Karpas-422 (cell line): ENCODE measurements around the gene FRMD3. TPM values are rescaled to one million over a fixed set of nuclear protein-coding genes. Genes with fewer than 3 reads are reported as not detected.

Source experiments
- DNase-seq: peaks from one replicate; pipeline ENCODE4 v3.0.0-alpha.2; 2015
- H2AFZ ChIP-seq: fragments of 200-600 bp; sonication (generic); 2 replicates; pipeline ENCODE4 v1.6.1; 2014; ENCODE audit warnings: antibody characterized with exemption, low read length, mixed read lengths
- H3K27ac ChIP-seq: fragments of 200-600 bp; sonication (generic); 2 replicates; pipeline ENCODE4 v1.5.1; 2014; ENCODE audit warnings: mild to moderate bottlenecking, low read length, moderate library complexity
- H3K27me3 ChIP-seq: fragments of 200-600 bp; sonication (generic); 2 replicates; pipeline ENCODE4 v1.6.1; 2014; ENCODE audit warnings: low read length, mixed read lengths
- H3K36me3 ChIP-seq: fragments of 200-600 bp; sonication (generic); 2 replicates; pipeline ENCODE4 v1.6.1; 2014; ENCODE audit warnings: low read length, mixed read lengths; ENCODE audit not compliant: insufficient read depth
- H3K4me1 ChIP-seq: fragments of 200-600 bp; sonication (generic); 2 replicates; pipeline ENCODE4 v1.6.1; 2014; ENCODE audit warnings: mild to moderate bottlenecking, low read length, mixed read lengths
- H3K4me2 ChIP-seq: fragments of 200-600 bp; sonication (generic); 2 replicates; pipeline ENCODE4 v1.6.1; 2014; ENCODE audit warnings: low read length, low read depth, mild to moderate bottlenecking; ENCODE audit not compliant: poor library complexity, severe bottlenecking
- H3K4me3 ChIP-seq: fragments of 200-600 bp; sonication (generic); 2 replicates; pipeline ENCODE4 v1.5.1; 2014; ENCODE audit warnings: mild to moderate bottlenecking, antibody characterized with exemption, low read length, mixed read lengths
- H3K79me2 ChIP-seq: fragments of 200-600 bp; sonication (generic); 2 replicates; pipeline ENCODE4 v1.6.1; 2014; ENCODE audit warnings: mild to moderate bottlenecking, low read length, mixed read lengths
- H3K9ac ChIP-seq: fragments of 200-600 bp; sonication (generic); 2 replicates; pipeline ENCODE4 v1.6.0; 2014; ENCODE audit warnings: low read length
- H3K9me2 ChIP-seq: fragments of 200-600 bp; sonication (generic), shearing (Covaris generic); replicated peaks from 2 replicates; pipeline ENCODE4 v1.6.0; 2014; ENCODE audit warnings: mild to moderate bottlenecking, low read length, moderate library complexity; ENCODE audit not compliant: insufficient read depth
- H3K9me3 ChIP-seq: fragments of 300-700, 200-600 bp; sonication (generic); 2 replicates; pipeline ENCODE4 v1.6.1; 2014; ENCODE audit warnings: low read length, mixed read lengths
- H4K20me1 ChIP-seq: fragments of 200-600 bp; sonication (generic); 2 replicates; pipeline ENCODE4 v1.6.1; 2014; ENCODE audit warnings: mild to moderate bottlenecking, antibody characterized with exemption, low read length, low read depth; ENCODE audit not compliant: insufficient read depth
- total RNA-seq: library from RNA; depleted of rRNA; stranded (reverse); fragments of >200 nt; shearing (Covaris generic); gene quantifications from 2 replicates; pipeline ENCODE4 v1.2.3, GENCODE V29; 2014; ENCODE audit warnings: low replicate concordance

FRMD3 gene
- total RNA-seq, 1 experiment from 2014 or later, result not detected

DNA sequence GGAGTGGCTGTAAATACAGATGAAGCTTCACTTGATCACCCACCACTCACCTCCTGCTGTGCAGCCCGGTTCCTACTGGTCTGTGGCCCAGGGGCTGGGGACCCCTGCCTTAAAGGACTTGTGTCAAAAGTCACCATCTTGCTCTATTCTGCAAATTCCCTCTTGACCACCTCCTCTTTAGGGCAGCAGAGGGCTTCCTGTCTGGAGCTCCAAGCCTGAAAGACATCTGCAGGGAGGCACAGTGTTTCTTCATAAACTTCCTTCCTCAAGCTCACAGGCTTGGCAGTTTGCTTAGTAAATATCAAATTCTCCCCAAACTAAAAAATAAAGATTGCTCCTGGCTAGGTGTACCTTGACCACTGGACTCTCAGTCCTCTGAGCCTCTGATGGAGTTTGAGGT lies 104.4 kb downstream of the FRMD3 start:
- Histone ChIP-seq H3K9me2 (no peaks in the 10 kb centered on the region), H4K20me1 (no peaks in the 10 kb centered on the region), H2AFZ (no peak overlapping the region), H3K4me2 (no peak overlapping the region), H3K4me1 (no peaks in the 10 kb centered on the region), H3K4me3 (no peak overlapping the region), H3K79me2 (no peaks in the 10 kb centered on the region), H3K27me3 (no peaks in the 10 kb centered on the region), H3K9ac (no peak overlapping the region), H3K36me3 (no peaks in the 10 kb centered on the region), H3K27ac (no peak overlapping the region), H3K9me3 (no peaks in the 10 kb centered on the region)
- no peak for DNase-seq

- Histone ChIP-seq H3K9ac (no peak overlapping the region), H3K36me3 (no peaks in the 10 kb centered on the region), H3K4me1 (no peaks in the 10 kb centered on the region), H4K20me1 (no peaks in the 10 kb centered on the region), H3K4me3 (no peak overlapping the region), H3K27ac (no peak overlapping the region), H3K9me3 (no peaks in the 10 kb centered on the region), H3K27me3 (no peaks in the 10 kb centered on the region), H3K9me2 (no peaks in the 10 kb centered on the region), H3K4me2 (no peak overlapping the region), H2AFZ (no peak overlapping the region), H3K79me2 (no peaks in the 10 kb centered on the region)
- no peak for DNase-seq
Measured at GRCh38 chr9:83432877-83433550, 105.2 kb downstream of the FRMD3 start.

GRCh38 chr9:83432104-83432627 lies 106.0 kb downstream of the FRMD3 start:
- Histone ChIP-seq H3K27me3 (no peaks in the 10 kb centered on the region), H3K4me2 (no peak overlapping the region), H3K4me3 (no peak overlapping the region), H4K20me1 (no peaks in the 10 kb centered on the region), H3K79me2 (no peaks in the 10 kb centered on the region), H3K9me2 (no peaks in the 10 kb centered on the region), H3K4me1 (no peaks in the 10 kb centered on the region), H2AFZ (no peak overlapping the region), H3K36me3 (no peaks in the 10 kb centered on the region), H3K9ac (no peak overlapping the region), H3K27ac (no peak overlapping the region), H3K9me3 (no peaks in the 10 kb centered on the region)
- no peak for DNase-seq

- Histone ChIP-seq H3K4me2 (no peak overlapping the region), H3K9ac (no peak overlapping the region)
Measured at GRCh38 chr9:83431101-83432060, 106.8 kb downstream of the FRMD3 start.

GRCh38 chr9:83430681-83431080 lies 107.5 kb downstream of the FRMD3 start:
- Histone ChIP-seq H3K9me3 (no peaks in the 10 kb centered on the region), H2AFZ (no peak overlapping the region), H3K9me2 (no peaks in the 10 kb centered on the region), H3K4me2 (no peak overlapping the region), H3K79me2 (no peaks in the 10 kb centered on the region), H3K4me3 (no peak overlapping the region), H3K4me1 (no peaks in the 10 kb centered on the region), H3K36me3 (no peaks in the 10 kb centered on the region), H4K20me1 (no peaks in the 10 kb centered on the region), H3K9ac (no peak overlapping the region), H3K27ac (no peak overlapping the region), H3K27me3 (no peaks in the 10 kb centered on the region)
- DNase-seq, result no peak

More at GRCh38 chr9:83431101-83432060, 106.8 kb downstream of the FRMD3 start:
- no peaks in the 10 kb centered on the region for H3K9me3 ChIP-seq
- H3K36me3 ChIP-seq, result no peaks in the 10 kb centered on the region
- no peaks in the 10 kb centered on the region for H3K9me2 ChIP-seq
- no peak overlapping the region for H2AFZ ChIP-seq
- DNase-seq, result no peak
- H3K79me2 ChIP-seq, result no peaks in the 10 kb centered on the region
- H3K27ac ChIP-seq, result no peak overlapping the region
- no peak overlapping the region for H3K4me3 ChIP-seq
- H4K20me1 ChIP-seq, result no peaks in the 10 kb centered on the region
- H3K27me3 ChIP-seq, result no peaks in the 10 kb centered on the region
- H3K4me1 ChIP-seq, result no peaks in the 10 kb centered on the region

DNA sequence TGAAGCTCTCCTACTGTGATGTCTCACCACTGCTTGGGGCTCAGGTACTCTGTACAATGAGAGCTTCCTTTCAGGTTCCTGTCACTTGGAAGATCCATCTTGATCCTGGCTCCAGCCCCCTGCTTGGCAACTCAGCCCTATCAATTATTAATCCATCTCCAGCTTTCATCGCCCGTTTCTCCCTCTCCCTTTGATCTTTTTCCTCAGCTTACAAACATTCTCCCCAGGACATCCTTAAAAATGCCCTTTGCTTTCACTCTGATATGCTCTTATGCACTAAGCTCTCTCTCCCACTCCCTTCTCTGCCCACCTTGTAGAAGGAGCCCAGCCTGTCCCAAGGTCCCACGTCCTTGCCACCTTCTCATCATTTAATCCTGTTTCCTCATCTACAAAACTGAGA lies 109.0 kb downstream of the FRMD3 start:
- no peaks in the 10 kb centered on the region for H3K79me2 ChIP-seq
- no peak overlapping the region for H3K4me2 ChIP-seq
- H3K4me1 ChIP-seq, result no peaks in the 10 kb centered on the region
- no peak for DNase-seq
- no peaks in the 10 kb centered on the region for H3K36me3 ChIP-seq
- H3K4me3 ChIP-seq, result no peak overlapping the region
- no peaks in the 10 kb centered on the region for H3K9me3 ChIP-seq
- no peak overlapping the region for H2AFZ ChIP-seq
- no peaks in the 10 kb centered on the region for H4K20me1 ChIP-seq
- no peak overlapping the region for H3K9ac ChIP-seq
- no peak overlapping the region for H3K27ac ChIP-seq
- no peaks in the 10 kb centered on the region for H3K27me3 ChIP-seq
- H3K9me2 ChIP-seq, result no peaks in the 10 kb centered on the region

DNA sequence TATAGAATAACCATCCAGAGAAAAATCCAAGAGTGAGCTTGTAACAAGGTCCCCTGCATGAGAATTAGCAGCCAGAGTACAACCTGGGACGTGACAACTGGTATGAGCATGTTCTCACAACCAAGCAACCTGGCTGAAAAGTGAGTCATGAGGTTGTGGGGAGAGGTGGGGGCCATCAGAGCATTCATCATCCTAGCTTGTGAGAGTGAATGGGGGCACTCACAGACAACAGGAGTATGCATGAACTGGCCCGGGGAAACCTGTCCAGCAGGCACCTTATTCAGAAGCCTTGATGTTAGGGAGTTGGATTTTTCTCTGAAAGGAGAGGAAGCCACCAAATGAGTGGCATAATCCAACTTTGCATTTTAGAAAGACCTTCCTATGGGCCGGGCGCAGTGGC lies 113.0 kb downstream of the FRMD3 start:
- no peak overlapping the region for H3K4me2 ChIP-seq
- H3K27ac ChIP-seq, result no peak overlapping the region
- H3K4me3 ChIP-seq, result no peak overlapping the region
- DNase-seq, result no peak
- no peaks in the 10 kb centered on the region for H3K79me2 ChIP-seq
- H3K9me2 ChIP-seq, result no peaks in the 10 kb centered on the region
- H3K9ac ChIP-seq, result no peak overlapping the region
- no peaks in the 10 kb centered on the region for H3K4me1 ChIP-seq
- H3K27me3 ChIP-seq, result no peaks in the 10 kb centered on the region
- no peaks in the 10 kb centered on the region for H3K36me3 ChIP-seq
- no peaks in the 10 kb centered on the region for H4K20me1 ChIP-seq
- H3K9me3 ChIP-seq, result no peaks in the 10 kb centered on the region
- no peak overlapping the region for H2AFZ ChIP-seq

DNA sequence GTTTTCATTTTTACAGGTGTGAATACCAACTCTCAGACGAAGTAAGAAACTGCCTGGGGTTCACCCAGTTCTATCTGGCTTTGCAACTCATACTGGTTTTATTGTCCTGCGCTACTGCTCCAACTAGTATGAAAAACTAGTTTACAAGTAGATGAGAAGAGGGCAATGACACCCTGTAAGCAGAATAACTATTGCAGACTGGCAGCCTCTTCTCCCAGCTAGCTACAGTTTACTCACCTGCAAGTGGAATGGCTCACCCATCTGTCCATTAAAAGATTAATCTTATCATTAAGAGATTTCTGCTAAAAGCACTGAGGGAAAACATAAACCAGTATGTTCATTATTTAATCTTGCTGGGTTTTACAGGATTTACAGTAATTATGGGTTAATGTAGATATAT lies 113.4 kb downstream of the FRMD3 start:
- Histone ChIP-seq H3K9me2 (no peaks in the 10 kb centered on the region), H3K4me3 (no peak overlapping the region), H3K79me2 (no peaks in the 10 kb centered on the region), H3K27me3 (no peaks in the 10 kb centered on the region), H3K9me3 (no peaks in the 10 kb centered on the region), H3K27ac (no peak overlapping the region), H3K4me2 (no peak overlapping the region), H4K20me1 (no peaks in the 10 kb centered on the region), H3K9ac (no peak overlapping the region), H2AFZ (no peak overlapping the region), H3K4me1 (no peaks in the 10 kb centered on the region), H3K36me3 (no peaks in the 10 kb centered on the region)
- no peak for DNase-seq
